GM15510 (cell line): ENCODE measurements around the gene TPST2.

ENCODE experiments used
- POLR2A ChIP-seq: IDR thresholded peaks from 3 replicates; pipeline ENCODE4 v1.6.1; 2011; ENCODE audit warnings: borderline replicate concordance; ENCODE audit not compliant: insufficient read length; ENCODE audit errors: extremely low read depth

The TPST2 gene

DNA sequence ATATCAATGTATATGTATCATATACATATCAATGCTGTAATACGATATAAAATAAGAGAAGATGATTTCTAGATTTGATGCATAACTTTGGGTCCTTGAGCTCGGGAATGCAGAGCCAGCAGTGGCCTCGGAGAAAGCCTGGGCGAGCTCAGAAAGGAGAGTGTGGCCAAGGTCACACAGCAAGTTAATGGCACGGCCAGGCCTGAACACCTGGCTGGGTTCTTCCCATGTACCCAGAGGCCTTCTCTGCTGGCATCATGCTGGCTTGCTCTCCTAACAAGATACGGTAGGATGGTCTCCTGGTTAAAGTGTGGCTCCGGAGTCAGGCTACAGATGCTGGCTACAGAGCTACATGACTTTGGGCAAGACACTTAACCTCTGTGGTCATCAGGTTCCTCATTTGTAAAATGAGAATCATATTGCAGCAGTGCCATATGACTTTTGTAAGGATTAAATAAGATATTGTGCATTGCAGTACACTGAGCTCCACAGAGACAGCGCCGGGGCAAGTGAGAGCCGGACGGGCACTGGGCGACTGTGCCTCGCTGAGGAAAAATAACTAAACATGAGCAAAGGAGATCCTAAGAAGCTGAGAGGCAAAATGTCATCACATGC lies 29.9 kb downstream of the TPST2 start:
- no peak for TF ChIP-seq POLR2A

DNA sequence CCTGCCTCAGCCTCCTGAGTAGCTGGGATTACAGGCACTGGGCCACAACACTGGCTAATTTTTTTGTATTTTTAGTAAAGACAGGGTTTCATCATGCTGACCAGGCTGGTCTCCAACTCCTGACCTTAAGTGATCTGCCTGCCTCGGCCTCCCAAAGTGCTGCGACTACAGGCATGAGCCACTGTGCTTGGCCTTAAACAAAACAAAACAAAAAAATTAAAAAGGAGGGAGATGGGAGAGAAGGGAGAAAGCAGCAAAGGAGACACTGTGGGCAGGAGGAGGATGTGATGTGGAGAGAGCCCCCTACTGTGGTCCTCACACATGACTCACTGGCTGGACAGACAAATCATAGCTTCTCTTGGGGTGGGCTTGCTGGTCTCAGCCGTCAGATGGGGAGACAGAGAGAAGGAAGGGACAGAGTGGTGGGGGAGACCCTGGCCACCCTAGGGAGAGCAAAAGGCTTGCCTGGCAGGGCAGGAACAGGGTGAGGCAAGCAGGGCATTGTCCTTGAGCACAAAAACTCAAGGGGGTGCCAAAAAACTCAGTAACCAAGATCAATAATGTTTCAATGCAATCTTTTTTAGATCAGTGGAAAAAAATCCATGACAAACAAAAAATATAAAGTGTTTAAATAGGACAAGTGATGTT lies 31.6 kb downstream of the TPST2 start:
- TF ChIP-seq POLR2A, result no peak

DNA sequence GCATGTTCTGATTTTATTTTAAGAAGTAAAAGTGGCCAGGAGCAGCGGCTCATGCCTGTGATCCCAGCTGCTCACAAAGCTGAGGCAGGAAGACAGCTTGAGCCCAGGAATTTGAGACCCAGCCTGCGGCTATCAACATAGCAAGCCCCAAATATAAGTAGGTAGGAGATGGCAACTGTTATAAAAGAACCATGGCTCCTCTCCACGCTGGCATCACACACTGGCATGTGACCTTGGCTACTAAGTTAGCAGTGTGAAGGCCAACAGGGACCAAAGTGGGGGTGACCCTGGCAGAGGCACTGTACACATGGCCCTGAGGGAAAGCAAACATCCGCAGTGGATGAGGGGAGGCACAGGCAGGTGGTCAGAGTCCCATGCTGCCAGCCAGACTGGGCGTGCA lies 33.0 kb downstream of the TPST2 start:
- TF ChIP-seq POLR2A, result no peak

DNA sequence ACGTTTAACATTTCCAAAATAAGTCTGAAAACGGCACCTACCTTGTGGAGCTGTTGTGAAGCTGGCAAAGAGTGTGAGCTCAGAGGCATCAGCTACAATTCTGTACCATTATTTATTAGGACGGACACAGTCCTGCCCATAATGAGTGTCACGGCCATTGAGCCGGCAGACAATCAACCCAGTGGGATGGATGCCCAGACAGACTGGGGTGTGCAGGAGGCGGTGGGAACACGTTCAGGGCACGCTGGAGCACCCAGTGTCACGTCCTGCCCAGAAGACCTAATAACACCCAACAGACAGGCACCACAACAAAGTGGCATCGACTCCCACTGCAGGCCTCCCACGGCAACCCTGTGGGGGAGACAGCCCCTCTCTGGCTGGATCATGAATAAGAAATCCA lies 34.5 kb downstream of the TPST2 start:
- TF ChIP-seq POLR2A, result no peak

DNA sequence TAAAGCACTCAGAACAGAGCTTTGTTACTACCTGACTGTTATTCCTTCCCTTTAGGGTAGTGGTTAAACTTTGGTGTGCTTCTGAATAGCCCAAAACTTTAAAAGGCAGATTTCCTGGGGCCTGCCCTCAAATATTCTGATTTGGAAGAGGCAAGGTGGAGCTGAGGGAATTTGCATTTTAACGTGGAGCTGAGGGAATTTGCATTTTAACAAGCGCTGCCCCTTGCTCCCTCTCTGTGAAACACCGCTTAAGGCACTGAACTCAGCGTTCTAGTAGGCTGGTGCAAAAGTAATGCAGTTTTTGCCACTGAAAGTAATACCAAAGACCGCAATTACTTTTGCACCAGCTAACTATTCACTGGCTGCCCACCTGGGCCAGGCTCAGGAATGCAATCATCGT lies 35.0 kb downstream of the TPST2 start:
- no peak for TF ChIP-seq POLR2A

DNA sequence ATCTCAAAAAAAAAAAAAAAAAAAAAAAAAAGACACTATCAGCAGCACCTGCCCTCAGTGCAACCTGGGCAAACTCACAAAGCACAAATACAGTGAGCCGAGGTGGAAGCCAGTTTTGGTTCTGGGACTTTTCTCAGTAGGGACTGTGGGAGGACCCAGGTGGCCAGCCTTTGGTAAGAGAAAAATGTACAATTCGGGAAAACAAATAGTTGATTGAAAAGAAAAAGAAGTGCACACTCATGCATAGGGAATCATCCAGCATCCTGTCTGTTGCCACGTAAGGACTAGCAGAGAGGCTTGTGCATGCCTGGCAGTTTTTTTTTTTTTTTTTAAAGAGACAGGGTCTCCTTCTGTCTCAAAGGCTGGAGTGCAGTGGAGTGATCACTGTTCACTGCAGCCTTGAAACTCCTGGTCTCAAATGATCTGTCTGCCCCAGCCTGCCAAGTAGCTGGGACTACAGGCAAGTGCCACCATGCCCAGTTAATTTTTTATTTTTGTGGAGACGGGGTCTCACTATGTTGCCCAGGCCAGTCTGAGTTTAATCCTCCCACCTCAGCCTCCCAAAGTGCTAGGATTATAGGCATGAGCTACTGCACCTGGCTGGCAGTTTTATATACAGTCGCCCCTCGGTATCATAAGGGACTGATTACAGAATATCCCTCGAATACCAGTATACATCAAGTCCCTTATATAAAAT lies 36.7 kb downstream of the TPST2 start:
- TF ChIP-seq POLR2A, result no peak

DNA sequence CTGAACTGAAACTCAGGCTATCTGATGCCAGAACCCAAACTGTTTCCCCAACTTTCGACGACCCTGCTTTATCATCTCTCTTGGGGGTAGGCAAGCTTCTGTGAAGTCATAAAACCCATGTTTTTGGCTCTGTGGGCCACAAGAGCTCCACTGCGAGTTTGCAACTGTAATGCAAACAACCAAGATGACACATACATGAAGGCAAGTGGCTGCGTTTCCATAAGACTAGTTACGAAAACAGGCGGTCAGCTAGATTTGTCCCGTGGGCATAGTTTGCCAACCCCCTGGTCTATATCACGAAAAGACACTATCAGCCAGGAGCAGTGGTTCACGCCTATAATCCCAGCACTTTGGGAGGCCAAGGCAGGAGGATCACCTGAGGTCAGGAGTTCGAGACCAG lies 37.5 kb downstream of the TPST2 start:
- no peak for TF ChIP-seq POLR2A

DNA sequence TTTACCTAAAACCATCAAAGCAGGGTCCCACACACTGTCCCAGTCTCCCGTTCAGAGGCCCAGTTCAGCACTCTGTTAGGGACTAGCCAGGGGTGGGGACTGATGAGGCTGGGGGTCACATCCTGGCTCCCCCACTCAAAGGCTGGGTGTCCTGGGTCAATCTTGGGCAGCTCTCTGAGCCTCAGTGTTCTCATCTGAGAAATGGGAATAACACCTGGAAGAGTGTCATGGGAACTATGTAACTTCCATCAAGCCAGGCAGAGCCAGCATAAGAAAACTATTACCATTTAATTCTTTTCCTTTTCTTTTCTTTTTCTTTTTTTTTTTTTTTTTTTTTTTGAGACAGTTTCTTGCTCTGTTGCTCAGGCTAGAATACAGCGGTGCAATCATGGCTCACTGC lies 38.4 kb downstream of the TPST2 start:
- TF ChIP-seq POLR2A, result no peak

DNA sequence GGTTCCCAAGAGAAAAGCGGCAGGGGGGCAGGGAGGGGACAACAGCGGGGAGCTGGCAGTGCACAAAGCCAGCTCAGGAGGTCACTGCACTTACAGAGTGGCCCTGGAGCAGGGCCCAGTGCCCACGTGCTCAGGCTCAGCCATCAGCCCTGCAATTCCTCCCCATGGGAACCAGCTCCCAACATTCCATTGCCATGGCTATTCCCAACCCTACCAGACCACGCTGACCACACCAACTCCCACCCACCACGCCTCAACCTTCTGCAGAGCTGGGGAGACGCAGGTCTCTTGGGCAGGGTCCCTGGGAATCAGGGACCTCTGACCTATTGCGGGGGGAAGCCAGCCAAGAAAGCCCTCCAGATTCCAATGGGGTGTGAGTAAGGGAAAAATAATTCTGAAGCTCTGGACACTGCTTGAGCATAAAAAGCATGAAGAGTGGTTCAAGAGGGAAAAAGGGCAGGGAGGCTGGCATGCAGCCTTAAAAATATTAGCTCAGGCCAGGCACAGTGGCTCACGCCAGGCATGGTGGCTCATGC lies 39.4 kb downstream of the TPST2 start:
- TF ChIP-seq POLR2A, result no peak

DNA sequence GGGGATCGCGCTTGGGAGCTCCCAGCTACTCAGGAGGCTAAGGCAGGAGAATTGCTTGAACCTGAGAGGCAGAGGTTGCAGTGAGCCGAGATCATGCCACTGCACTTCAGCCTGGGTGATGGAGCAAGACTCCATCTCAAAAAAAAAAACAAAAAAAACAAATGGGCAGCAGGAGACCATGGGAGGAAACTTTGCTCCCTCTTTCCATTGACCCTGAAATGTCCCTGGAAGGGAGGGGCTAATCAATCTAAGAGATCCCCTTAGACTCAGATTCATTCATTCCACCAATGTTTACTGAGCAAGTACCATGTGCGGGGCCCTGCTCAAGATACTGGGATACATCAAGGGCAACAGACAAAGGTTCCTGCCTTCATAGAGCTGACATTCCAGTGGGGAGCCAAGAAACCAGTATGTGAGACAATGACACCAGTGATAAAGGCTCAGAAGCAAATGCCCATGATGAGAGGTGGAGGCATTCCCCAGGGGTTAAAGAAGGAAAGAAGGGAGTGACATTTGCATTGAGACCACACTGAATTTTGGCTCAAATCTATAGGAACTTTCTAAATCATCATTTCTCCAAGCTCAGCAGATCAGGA lies 39.9 kb downstream of the TPST2 start:
- TF ChIP-seq POLR2A, result no peak

DNA sequence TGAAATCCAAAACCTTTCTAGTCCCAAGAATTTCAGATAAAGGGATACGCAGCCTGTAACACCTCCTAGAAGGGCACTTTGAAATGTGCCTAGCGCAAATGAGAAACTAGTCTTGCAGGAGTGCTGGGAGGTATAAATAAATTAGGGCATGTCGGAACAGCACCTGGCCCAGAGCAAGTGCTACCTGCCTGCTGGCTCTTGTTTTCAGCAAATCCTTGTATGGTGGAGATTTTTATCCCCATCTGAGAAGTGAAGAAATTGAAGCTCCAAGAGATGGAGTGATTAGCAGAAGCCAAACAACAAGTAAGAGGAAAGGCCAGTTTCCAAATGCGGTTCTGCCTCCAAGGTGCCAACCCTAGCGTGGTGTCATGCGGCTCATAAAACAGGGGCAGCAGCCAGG lies 40.9 kb downstream of the TPST2 start:
- no peak for TF ChIP-seq POLR2A

DNA sequence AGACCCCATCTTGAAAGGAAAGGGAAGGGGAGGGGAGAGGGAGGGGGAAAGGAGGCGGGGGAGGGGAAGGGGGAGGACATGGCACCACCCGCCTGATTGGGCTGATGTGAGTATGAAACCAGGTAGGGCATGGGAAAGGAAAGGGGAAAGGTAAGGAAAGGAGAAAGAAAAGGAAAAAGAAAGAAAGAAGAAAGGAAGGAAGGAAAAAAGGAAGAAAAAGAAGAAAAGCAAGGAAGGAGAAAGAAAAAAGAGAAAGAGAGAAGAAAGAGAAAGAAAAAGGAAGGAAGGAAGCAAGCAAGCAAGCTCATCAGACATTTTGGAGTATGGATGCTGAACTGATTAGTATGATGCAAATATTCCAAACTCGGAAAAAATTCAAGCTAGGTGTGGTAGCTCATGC lies 41.6 kb downstream of the TPST2 start:
- TF ChIP-seq POLR2A, result no peak

DNA sequence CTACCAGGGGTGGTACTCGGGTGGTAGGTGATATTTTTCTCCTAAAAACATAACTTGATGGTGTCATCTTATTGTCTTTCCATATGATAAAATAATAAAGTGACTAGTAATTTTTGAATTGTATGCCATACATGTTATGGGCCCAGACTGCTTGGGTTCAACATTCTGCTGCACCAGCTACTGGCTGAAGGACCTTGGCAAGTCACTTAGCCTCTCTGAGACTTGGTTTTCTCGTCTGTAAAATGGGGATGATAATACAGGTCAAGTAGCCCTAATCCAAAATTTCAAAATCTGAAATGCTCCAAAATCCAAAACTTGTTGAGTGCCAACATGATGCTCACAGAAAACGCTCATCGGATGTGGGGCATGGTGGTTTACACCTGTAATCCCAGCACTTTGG lies 42.1 kb downstream of the TPST2 start:
- TF ChIP-seq POLR2A, result no peak

DNA sequence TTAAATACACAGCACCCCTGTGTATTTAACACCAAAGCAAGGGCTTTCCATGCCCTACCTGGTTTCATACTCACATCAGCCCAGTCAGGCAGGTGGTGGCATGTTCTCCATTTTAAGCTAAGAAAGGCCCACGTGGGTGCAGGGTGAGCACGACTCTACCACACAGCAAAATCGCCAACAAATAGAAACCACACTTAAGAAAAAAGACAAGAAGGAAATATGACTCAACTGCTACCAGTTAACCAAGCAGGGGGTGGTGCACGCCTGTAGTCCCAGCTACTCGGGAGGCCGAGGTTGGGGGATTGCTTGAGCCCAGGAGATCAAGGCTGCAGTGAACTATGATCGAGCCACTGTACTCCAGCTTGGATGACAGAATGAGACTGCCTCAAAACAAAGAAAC lies 42.5 kb downstream of the TPST2 start:
- TF ChIP-seq POLR2A, result no peak

DNA sequence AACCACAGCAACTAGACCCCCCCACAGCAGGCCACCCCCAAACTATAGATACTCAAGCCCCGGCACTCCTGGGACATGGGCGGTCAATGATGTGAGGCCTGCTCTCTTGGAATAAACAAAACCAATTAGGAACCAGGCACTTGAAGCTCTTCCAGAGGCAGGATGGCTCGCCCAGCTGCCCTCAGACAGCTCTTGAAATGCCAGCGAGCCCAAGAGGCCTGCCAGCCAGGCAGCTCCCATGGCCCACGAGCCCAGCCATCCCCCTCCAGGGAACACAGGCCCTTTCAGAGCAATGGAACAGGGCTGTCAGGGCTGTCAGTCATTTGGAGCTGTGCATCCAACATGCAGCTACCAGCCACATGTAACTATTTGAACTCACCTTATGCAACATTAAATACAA lies 43.6 kb downstream of the TPST2 start:
- TF ChIP-seq POLR2A, result no peak
